Heart right ventricle (tissue), 16 donors: ENCODE measurements around the gene RMI2. TPM values are rescaled to one million over a fixed set of nuclear protein-coding genes. Genes with fewer than 3 reads are reported as not detected.

ENCODE experiments used
- ATAC-seq, 8 donors: fragments of 200-7000 bp; cut with Tn5 transposase; one replicate each; pipeline ENCODE4 v1.9.1; 2020; ENCODE audit warnings: mild to moderate bottlenecking in 8 of 8, moderate library complexity in 8 of 8, moderate number of reproducible peaks in 1 of 8
- DNase-seq, 2 donors: peaks; one replicate each; pipeline ENCODE4 v3.0.0-alpha.2; 2020
- H3K27ac ChIP-seq, 10 donors: fragments of 200-600 bp; sonication (generic) in 2 of 10; one replicate each; pipeline versions ENCODE4 v1.5.0 to v1.8.0; 2020 to 2022; ENCODE audit warnings: mild to moderate bottlenecking in 3 of 10
- H3K27me3 ChIP-seq, 7 donors: fragments of 200-600 bp; one replicate each; pipeline ENCODE4 v1.8.0; 2021 to 2022; ENCODE audit warnings: mild to moderate bottlenecking in 2 of 7
- H3K36me3 ChIP-seq, 9 donors: fragments of 200-600 bp; sonication (generic) in 1 of 9; one replicate each; pipeline versions ENCODE4 v1.5.0 to v1.8.0; 2020 to 2022; ENCODE audit warnings: mild to moderate bottlenecking in 2 of 9
- H3K4me1 ChIP-seq, 9 donors: fragments of 200-600 bp; sonication (generic) in 1 of 9; one replicate each; pipeline versions ENCODE4 v1.5.0 to v1.8.0; 2020 to 2022; ENCODE audit warnings: mild to moderate bottlenecking in 4 of 9
- H3K4me3 ChIP-seq, 10 donors: fragments of 200-600 bp; sonication (generic) in 2 of 10; one replicate each; pipeline versions ENCODE4 v1.5.0 to v1.8.0; 2020 to 2022; ENCODE audit warnings: mild to moderate bottlenecking in 7 of 10, moderate library complexity in 2 of 10
- H3K9me3 ChIP-seq, 11 donors: fragments of 200-600 bp in 10 of 11; sonication (generic) in 2 of 11; one replicate each; pipeline versions ENCODE4 v1.5.0 to v1.8.0; 2013 to 2022; ENCODE audit warnings: mild to moderate bottlenecking in 2 of 11, control low read depth in 1 of 11, moderate library complexity in 1 of 11
- CTCF ChIP-seq, 9 donors: fragments of 200-600 bp; sonication (generic) in 2 of 9; IDR thresholded peaks; one replicate each; pipeline versions ENCODE4 v1.5.0 to v1.8.0; 2021 to 2022; ENCODE audit warnings: antibody characterized with exemption in 9 of 9, mild to moderate bottlenecking in 5 of 9, moderate library complexity in 1 of 9
- WGBS, 2 donors: extraction: QIAGEN DNeasy Blood & Tissue Kit; methylation state at CpG; one replicate each; pipeline ENCODE4 v1.1.7; 2013; ENCODE audit warnings: inconsistent platforms in 1 of 2; 5-methylcytosine and 5-hydroxymethylcytosine counted together
- intact Hi-C, 10 donors: fragments of 100-400 bp; cut with DNase I; formaldehyde crosslinking; loops; one replicate each; pipeline versions ENCODE4 v1.11.1 to v1.14.2; 2022
- polyA plus RNA-seq, 2 donors: library from polyadenylated mRNA; stranded (reverse); fragments of 200-250 nt; gene quantifications; one replicate each; pipeline ENCODE4 v1.2.3, GENCODE V29; 2013
- total RNA-seq, 10 donors: library from RNA; stranded (reverse); fragmentation: NEBNext Ultra II Directional in 3 of 10; extraction: Animal tissue kit (Norgen Biotek cat#: 25700) in 3 of 10; gene quantifications; one replicate each; pipeline versions ENCODE4 v1.2.1 to v1.2.4, GENCODE V29; 2021 to 2023
- donor health status: Arrhythmogenic right ventricular cardiomyopathy.
- donor health status: ischemic (EF 13 %, LVEDD 7.1; RV severe dilation, severe dysfunction).
- donor health status: healthy with polysubstance abuse.
- donor health status: DM: no; HTN: yes; CAD: no.
- donor health status: DM: no; HTN: no; CAD: no.
- donor health status: ischemic (EF 25% LVEDD 6.9; RV normal size, moderate dysfunction).
- donor health status: ischemic (EF 25% LVEDD 5.7; RV mildly dilated, moderate dysfunction).
- donor health status: healthy.
- donor health status: DM: yes; HTN: yes; CAD: no.
- donor health status: Ischemic cardiomyopathy.
- donor health status: ischemic (EF 35%, LVEDD 5.7; RV mildly dilated, moderate dysfunction).
- donor health status: nonischemic (EF 11% LVEDD 7.7; RV severe dilation, severe dysfunction).
- donor health status: DM: yes; HTN: yes; CAD: no.
- donor health status: PGD.
- donor health status: ischemic (EF 29% LVEDD 5.4; RV normal size, mild dysfunction).
- donor health status: nonischemic (EF 23%, LVEDD 6.1; RV moderate dilation, normal function).

Gene RMI2
- total and polyA plus RNA-seq, 12 donors, result 0.22 to 3.8 (median 1.1) TPM

GRCh38 chr16:11389631-11390565 is 44.6 kb downstream of the RMI2 start:
- Histone ChIP-seq H3K27me3 (peaks cover 0 to 14% (median 0%) of the 10 kb centered on the region in 7 donors), H3K4me1 (peaks cover 0 to 7% (median 0%) of the 10 kb centered on the region in 9 donors), H3K4me3 (no peak overlapping the region), H3K9me3 (no peaks in the 10 kb centered on the region), H3K36me3 (no peaks in the 10 kb centered on the region), H3K27ac (no peak overlapping the region)
- no peak for ATAC-seq
- no peak for DNase-seq
- intact Hi-C loops, result loop anchor here in 8 of 10 donors (10.0 kb wide), 4 partner anchors 325 to 675 kb away; no protein-coding TSS in a partner anchor
- 83 to 85% methylated on average over 27 of the region's 27 CpGs for WGBS, 2 donors
- no peak for TF ChIP-seq CTCF (IDR thresholded peaks at IDR 0.05)

GRCh38 chr16:11390573-11391495 is 45.6 kb downstream of the RMI2 start:
- H3K4me1 ChIP-seq, result peaks cover 0 to 7% (median 0%) of the 10 kb centered on the region in 9 donors
- 74 to 77% methylated on average over 15 of the region's 15 CpGs for WGBS, 2 donors
- peaks cover 0 to 8% (median 0%) of the 10 kb centered on the region in 7 donors for H3K27me3 ChIP-seq
- ATAC-seq (no peak), DNase-seq (no peak)
- H3K4me3 ChIP-seq, result no peak overlapping the region
- no peak overlapping the region for H3K27ac ChIP-seq
- H3K9me3 ChIP-seq, result no peaks in the 10 kb centered on the region
- intact Hi-C loops, result loop anchor here in 8 of 10 donors (10.0 kb wide), 3 partner anchors 324 to 674 kb away; no protein-coding TSS in a partner anchor
- TF ChIP-seq CTCF (IDR thresholded peaks at IDR 0.05), result no peak
- no peaks in the 10 kb centered on the region for H3K36me3 ChIP-seq

GRCh38 chr16:11391576-11391975 is 46.3 kb downstream of the RMI2 start:
- no peak overlapping the region for H3K27ac ChIP-seq
- no peak for TF ChIP-seq CTCF (IDR thresholded peaks at IDR 0.05)
- 80 to 82% methylated on average over 12 of the region's 12 CpGs for whole genome bisulfite sequencing, 2 donors
- peaks cover 0 to 8% (median 0%) of the 10 kb centered on the region in 7 donors for H3K27me3 ChIP-seq
- ATAC-seq (no peak), DNase-seq (no peak)
- H3K4me3 ChIP-seq, result no peak overlapping the region
- no peaks in the 10 kb centered on the region for H3K9me3 ChIP-seq
- no peaks in the 10 kb centered on the region for H3K36me3 ChIP-seq
- intact Hi-C loops, result loop anchor here in 8 of 10 donors (10.0 kb wide), 3 partner anchors 323 to 673 kb away; no protein-coding TSS in a partner anchor
- peaks cover 0 to 12% (median 4%) of the 10 kb centered on the region in 9 donors for H3K4me1 ChIP-seq
